Germinal center (tissue), 1 donor: ENCODE results near the gene WNK3.

Experiments
- DNase-seq: peaks from one replicate; pipeline ENCODE4 v3.0.0; 2012; ENCODE audit warnings: mixed read lengths, low spot score

WNK3 gene

GRCh38 chrX:54166915-54167314 lies 190.9 kb downstream of the WNK3 start:
- no peak for DNase-seq

DNA sequence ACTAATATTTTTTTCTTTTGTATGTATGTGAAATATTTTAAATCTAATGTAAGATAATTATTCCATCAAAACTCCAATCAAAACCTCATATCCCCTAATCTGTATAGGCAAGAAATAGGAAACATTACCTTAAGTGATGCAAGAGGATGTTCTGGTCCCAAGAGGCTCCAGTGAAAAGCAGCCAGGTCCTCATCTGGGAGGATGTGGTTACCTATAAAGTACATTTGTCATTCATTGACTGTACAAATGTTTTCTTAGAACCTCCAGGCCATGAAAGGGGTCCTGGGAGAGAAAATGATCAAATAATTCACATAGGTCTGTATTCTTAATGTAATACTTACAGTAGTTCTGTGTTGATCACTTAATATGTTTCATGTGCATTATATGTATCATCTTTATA lies 200.3 kb downstream of the WNK3 start:
- DNase-seq: peak; percentile 4
